PC-3 (cell line): ENCODE data around the gene KICS2. TPM values are rescaled to one million over a fixed set of nuclear protein-coding genes. Genes with fewer than 3 reads are reported as not detected.

Source experiments
- ATAC-seq: fragments of 200-7000 bp; cut with Tn5 transposase; 2 replicates; pipeline ENCODE4 v1.9.1; 2020; ENCODE audit warnings: mild to moderate bottlenecking, moderate library complexity
- BruUV-seq: library from RNA; stranded (reverse); fragments of 400-500 nt; replicated peaks from 2 replicates; lab custom pipeline; 2021; lab: Mats Ljungman, UMichigan
- CTCF ChIA-PET: fragments of 300-600 bp; sonication (Branson Sonifier 250); formaldehyde crosslinking; loops from one replicate; lab custom pipeline; 2022; ENCODE audit warnings: antibody characterized with exemption; lab: Charles Lee
- POLR2A ChIA-PET: fragments of 300-600 bp; sonication (Branson Sonifier 250); formaldehyde crosslinking; loops from one replicate; lab custom pipeline; 2022; ENCODE audit warnings: antibody characterized with exemption; ENCODE audit not compliant: unreplicated experiment; lab: Charles Lee
- DNase-seq: peaks from one replicate; pipeline ENCODE4 v3.0.0-alpha.2; 2015
- H2AFZ ChIP-seq: fragments of 300-600 bp; sonication (generic); 2 replicates; pipeline ENCODE4 v1.6.0; 2016; ENCODE audit warnings: antibody characterized with exemption, low read length
- H3F3A ChIP-seq: fragments of 300-600 bp; sonication (generic); one replicate; pipeline ENCODE4 v1.6.0; 2017; ENCODE audit warnings: antibody characterized with exemption, low read length, control low read depth, mild to moderate bottlenecking; ENCODE audit not compliant: unreplicated experiment
- H3K27ac ChIP-seq: fragments of 300-600 bp; sonication (generic); 2 replicates; pipeline ENCODE4 v1.5.1; 2016; ENCODE audit warnings: mild to moderate bottlenecking, low read length
- H3K27me3 ChIP-seq: fragments of 300-600 bp; sonication (generic); 2 replicates; pipeline ENCODE4 v1.6.1; 2016; ENCODE audit warnings: low read length, mixed read lengths
- H3K36me3 ChIP-seq: fragments of 300-600 bp; sonication (generic); 2 replicates; pipeline ENCODE4 v1.6.1; 2016; ENCODE audit warnings: low read depth, mixed run types, low read length, mixed read lengths
- H3K4me1 ChIP-seq: fragments of 300-600 bp; sonication (generic); 2 replicates; pipeline ENCODE4 v1.5.1; 2016; ENCODE audit warnings: low read length; ENCODE audit not compliant: insufficient read depth
- H3K4me2 ChIP-seq: fragments of 300-600 bp; sonication (generic); 2 replicates; pipeline ENCODE4 v1.6.0; 2016; ENCODE audit warnings: low read length
- H3K4me3 ChIP-seq: fragments of 300-600 bp; sonication (generic); 2 replicates; pipeline ENCODE4 v1.5.1; 2016; ENCODE audit warnings: mild to moderate bottlenecking, low read length, mixed read lengths
- H3K79me2 ChIP-seq: fragments of 300-600 bp; sonication (generic); 2 replicates; pipeline ENCODE4 v1.6.1; 2017; ENCODE audit warnings: low read length, mixed read lengths
- H3K9ac ChIP-seq: fragments of 300-600 bp; sonication (generic); 2 replicates; pipeline ENCODE4 v1.6.0; 2016; ENCODE audit warnings: mild to moderate bottlenecking, low read length
- H3K9me2 ChIP-seq: fragments of 300-600 bp; sonication (generic); replicated peaks from 2 replicates; pipeline ENCODE4 v1.6.1; 2016; ENCODE audit warnings: mixed run types, low read length, mixed read lengths
- H3K9me3 ChIP-seq: fragments of 300-600 bp; sonication (generic); 2 replicates; pipeline ENCODE4 v1.6.1; 2016; ENCODE audit warnings: low read length, mixed read lengths
- H4K20me1 ChIP-seq: fragments of 300-600 bp; sonication (generic); 2 replicates; pipeline ENCODE4 v1.6.1; 2016; ENCODE audit warnings: low read length, mixed read lengths
- EZH2 ChIP-seq: fragments of 300-600 bp; sonication (generic); IDR thresholded peaks from one replicate; pipeline ENCODE4 v1.6.1; 2017; ENCODE audit warnings: antibody characterized with exemption, mild to moderate bottlenecking, low read length; ENCODE audit not compliant: unreplicated experiment
- EZH2phosphoT487 ChIP-seq: fragments of 300-600 bp; sonication (generic); IDR thresholded peaks from 2 replicates; pipeline ENCODE4 v1.6.1; 2018; ENCODE audit warnings: mild to moderate bottlenecking, antibody characterized with exemption, low read length, borderline replicate concordance
- intact Hi-C: fragments of 100-400 bp; cut with micrococcal nuclease; formaldehyde crosslinking; loops from 2 replicates; pipeline ENCODE4 v1.9.0; 2023
- total RNA-seq: library from RNA; depleted of rRNA; stranded (reverse); fragments of >200 nt; gene quantifications from 2 replicates; pipeline ENCODE4 v1.2.3, GENCODE V29; 2014
- TF ChIP-seq, protein P1 (sequence below): fragments of 300-600 bp; sonication (generic); conservative IDR thresholded peaks from 2 replicates; pipeline ENCODE4 v1.5.1; 2017; ENCODE audit warnings: antibody characterized with exemption, low read depth, mild to moderate bottlenecking, low read length

The KICS2 gene
- total RNA-seq, 1 experiment from 2014 or later, result 11.9 TPM

DNA sequence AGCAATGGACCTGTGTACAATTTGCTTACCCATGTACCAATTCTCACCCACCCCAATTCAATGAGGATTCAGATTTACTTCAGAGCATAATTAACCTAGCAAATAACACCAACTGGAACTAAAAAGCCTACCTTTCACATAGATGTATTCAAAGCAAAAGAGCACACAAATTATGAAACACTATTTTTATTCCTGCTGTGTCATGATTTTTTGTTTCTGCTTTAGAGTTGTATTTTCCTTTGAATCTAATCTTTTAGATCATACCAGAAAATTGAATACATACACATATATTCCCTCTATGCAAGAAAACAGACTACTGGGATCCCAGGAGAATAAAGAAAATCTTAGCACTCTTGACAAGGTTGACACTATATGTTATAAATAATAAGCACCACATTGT is 5.9 kb downstream of the KICS2 start:
- ChIA-PET POLR2A (no interaction called here), CTCF (no interaction called here)
- Histone ChIP-seq H3K27me3 (no peaks in the 10 kb centered on the region), H3K4me1 (peaks cover 11% of the 10 kb centered on the region), H3K4me3 (no peak overlapping the region), H3K27ac (no peak overlapping the region), H3K9ac (no peak overlapping the region), H3K9me3 (no peaks in the 10 kb centered on the region), H3K9me2 (no peaks in the 10 kb centered on the region), H3F3A (no peaks in the 10 kb centered on the region), H3K4me2 (no peak overlapping the region), H4K20me1 (no peaks in the 10 kb centered on the region), H3K79me2 (peaks cover 12% of the 10 kb centered on the region), H3K36me3 (no peaks in the 10 kb centered on the region), H2AFZ (no peak overlapping the region)
- DNase-seq (no peak), ATAC-seq (no peak)
- TF ChIP-seq, protein P1, sequence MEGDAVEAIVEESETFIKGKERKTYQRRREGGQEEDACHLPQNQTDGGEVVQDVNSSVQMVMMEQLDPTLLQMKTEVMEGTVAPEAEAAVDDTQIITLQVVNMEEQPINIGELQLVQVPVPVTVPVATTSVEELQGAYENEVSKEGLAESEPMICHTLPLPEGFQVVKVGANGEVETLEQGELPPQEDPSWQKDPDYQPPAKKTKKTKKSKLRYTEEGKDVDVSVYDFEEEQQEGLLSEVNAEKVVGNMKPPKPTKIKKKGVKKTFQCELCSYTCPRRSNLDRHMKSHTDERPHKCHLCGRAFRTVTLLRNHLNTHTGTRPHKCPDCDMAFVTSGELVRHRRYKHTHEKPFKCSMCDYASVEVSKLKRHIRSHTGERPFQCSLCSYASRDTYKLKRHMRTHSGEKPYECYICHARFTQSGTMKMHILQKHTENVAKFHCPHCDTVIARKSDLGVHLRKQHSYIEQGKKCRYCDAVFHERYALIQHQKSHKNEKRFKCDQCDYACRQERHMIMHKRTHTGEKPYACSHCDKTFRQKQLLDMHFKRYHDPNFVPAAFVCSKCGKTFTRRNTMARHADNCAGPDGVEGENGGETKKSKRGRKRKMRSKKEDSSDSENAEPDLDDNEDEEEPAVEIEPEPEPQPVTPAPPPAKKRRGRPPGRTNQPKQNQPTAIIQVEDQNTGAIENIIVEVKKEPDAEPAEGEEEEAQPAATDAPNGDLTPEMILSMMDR, result no peak
- TF ChIP-seq EZH2phosphoT487 (no peak), EZH2 (no peak)
- no TSS peak for BruUV-seq
- intact Hi-C loops, result no loop called here

DNA sequence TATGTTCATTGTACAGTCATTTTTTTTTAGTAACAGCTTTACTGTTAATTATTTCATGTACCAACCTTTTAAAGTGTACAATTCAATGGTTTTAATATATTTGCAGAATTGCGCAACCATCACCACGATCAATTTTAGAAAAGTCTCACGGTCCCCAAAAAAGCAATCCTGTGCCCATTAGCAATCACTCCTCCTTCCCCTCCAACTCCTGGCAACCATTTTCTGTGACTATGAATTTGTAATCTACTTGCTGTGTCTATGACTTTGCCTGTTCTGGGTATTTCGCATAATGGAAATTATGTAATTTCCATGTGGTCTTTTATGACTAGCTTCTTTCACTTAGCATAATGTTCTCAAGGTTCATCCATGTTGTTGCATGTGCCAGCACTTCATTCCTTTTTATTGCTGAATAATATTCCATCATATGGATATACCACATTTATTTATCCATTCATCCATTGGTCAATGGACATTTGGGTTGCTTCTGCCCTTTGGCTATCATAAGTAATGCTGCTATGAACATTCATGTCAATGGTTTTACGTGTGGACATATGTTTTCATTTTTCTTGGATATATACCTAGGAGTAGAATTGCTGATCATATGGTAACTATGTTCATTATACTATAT is 9.9 kb downstream of the KICS2 start:
- Histone ChIP-seq H3K9me3 (no peaks in the 10 kb centered on the region), H3K4me3 (no peak overlapping the region), H3F3A (no peaks in the 10 kb centered on the region), H3K27me3 (no peaks in the 10 kb centered on the region), H3K9me2 (no peaks in the 10 kb centered on the region), H4K20me1 (no peaks in the 10 kb centered on the region), H3K36me3 (no peaks in the 10 kb centered on the region), H3K9ac (no peak overlapping the region), H3K79me2 (no peaks in the 10 kb centered on the region), H2AFZ (no peak overlapping the region), H3K4me2 (no peak overlapping the region), H3K4me1 (no peaks in the 10 kb centered on the region), H3K27ac (no peak overlapping the region)
- DNase-seq, result no peak
- no TSS peak for BruUV-seq
- no peak for ATAC-seq
- CTCF ChIA-PET, result no interaction called here
- POLR2A ChIA-PET, result no interaction called here
- intact Hi-C loops, result no loop called here
- TF ChIP-seq, protein P1, result no peak
- TF ChIP-seq EZH2phosphoT487 (no peak), EZH2 (no peak)

DNA sequence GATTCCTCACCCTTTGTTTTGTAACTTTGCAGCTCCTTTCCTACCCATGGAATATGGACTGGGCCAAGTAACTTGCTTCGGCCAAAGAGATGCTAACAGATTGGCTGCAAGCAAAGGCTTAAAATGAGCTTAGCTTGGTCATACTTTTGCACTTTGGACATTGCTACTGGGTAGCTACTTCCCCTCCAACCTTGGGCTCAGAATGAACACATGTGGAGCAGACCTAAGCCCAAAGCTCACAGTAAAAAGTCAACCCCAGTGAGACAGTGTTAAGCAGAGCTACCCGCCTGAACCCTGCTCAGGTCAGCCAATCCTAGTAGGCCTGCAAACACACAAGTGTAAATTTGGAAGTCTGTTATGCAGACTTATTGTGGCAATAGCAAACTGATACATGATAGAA is 14.6 kb downstream of the KICS2 start:
- Histone ChIP-seq H3K27me3 (no peaks in the 10 kb centered on the region), H3K9ac (no peak overlapping the region), H3K27ac (no peak overlapping the region), H3K4me3 (no peak overlapping the region), H3K9me3 (no peaks in the 10 kb centered on the region), H3K4me2 (no peak overlapping the region), H3K36me3 (peaks cover 3% of the 10 kb centered on the region; the same call in 1 of the 2 replicates), H3F3A (no peaks in the 10 kb centered on the region), H3K9me2 (no peaks in the 10 kb centered on the region), H3K4me1 (no peaks in the 10 kb centered on the region), H3K79me2 (no peaks in the 10 kb centered on the region), H2AFZ (no peak overlapping the region), H4K20me1 (no peaks in the 10 kb centered on the region)
- BruUV-seq, result no TSS peak
- POLR2A ChIA-PET, result no interaction called here
- intact Hi-C loops, result no loop called here
- DNase-seq (no peak), ATAC-seq (no peak)
- TF ChIP-seq EZH2phosphoT487 (no peak), EZH2 (no peak)
- TF ChIP-seq, protein P1, result no peak
- CTCF ChIA-PET, result no interaction called here
